ENCODE data around the gene KMT2C.
"Not testable (repeated sequence)": the region's sequence is repeated elsewhere in the genome, so short reads cannot be mapped to it uniquely, and the experiment has no call there.

DNA sequence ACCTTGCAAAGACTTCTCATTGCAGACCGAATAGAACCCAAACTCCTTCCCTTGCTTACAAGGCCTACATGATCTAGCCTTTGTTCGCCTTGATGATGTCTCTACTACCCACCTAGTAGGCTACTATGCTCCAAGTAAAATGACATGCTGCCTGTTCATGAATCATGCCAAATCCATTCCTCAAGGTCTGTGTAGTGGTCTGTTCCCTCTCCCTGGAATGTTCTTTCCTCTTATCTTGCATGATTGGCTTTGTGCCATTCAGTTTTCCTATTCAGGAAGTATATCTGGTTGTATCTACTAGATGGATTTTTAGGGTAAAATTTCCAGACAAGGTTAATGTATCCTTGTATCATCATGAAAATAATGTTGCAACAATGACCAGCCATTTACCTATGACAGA lies 165.4 kb downstream of the KMT2C start:
- TF ChIP-seq EZH2 (IDR thresholded peaks at IDR 0.05; ENCODE audit: insufficient read depth, poor library complexity, severe bottlenecking); EZH2phosphoT487 (IDR thresholded peaks at IDR 0.05; ENCODE audit: insufficient read depth, low read depth): not testable (repeated sequence)
